Astrocyte (in vitro differentiated cells and primary cell): ENCODE measurements around the gene CDC25A. TPM values are rescaled to one million over a fixed set of nuclear protein-coding genes. Genes with fewer than 3 reads are reported as not detected.
A peak's percentile ranks its signal among the peaks of the same experiment; 100 is the strongest.

ENCODE experiments used
- DNase-seq: peaks from one replicate; pipeline ENCODE4 v3.0.0-alpha.2; 2010; ENCODE audit warnings: low read depth
- FAIRE-seq: peaks from 2 replicates; lab custom pipeline; 2011; peaks lifted over from hg19 to GRCh38; lab: Jason Lieb, UNC
- H2AFZ ChIP-seq: 2 replicates; pipeline ENCODE4 v1.6.0; 2012; ENCODE audit warnings: low read depth, low read length, inconsistent platforms
- H3K27ac ChIP-seq: 2 replicates; pipeline ENCODE4 v1.5.1; 2011; ENCODE audit warnings: low read depth, low read length, inconsistent platforms
- H3K27me3 ChIP-seq: 2 replicates; pipeline ENCODE4 v1.6.0; 2011; ENCODE audit warnings: low read length, inconsistent platforms; ENCODE audit not compliant: insufficient read depth
- H3K36me3 ChIP-seq: 2 replicates; pipeline ENCODE4 v1.5.1; 2011; ENCODE audit warnings: low read length, inconsistent platforms; ENCODE audit not compliant: insufficient read depth
- H3K4me1 ChIP-seq: 2 replicates; pipeline ENCODE4 v1.5.1; 2011; ENCODE audit warnings: low read length, inconsistent platforms; ENCODE audit not compliant: insufficient read depth
- H3K4me2 ChIP-seq: 2 replicates; pipeline ENCODE4 v1.6.0; 2012; ENCODE audit warnings: low read length, inconsistent platforms
- H3K4me3 ChIP-seq: 2 replicates; pipeline ENCODE4 v1.5.1; 2011; ENCODE audit warnings: low read depth, mild to moderate bottlenecking, low read length, inconsistent platforms; ENCODE audit not compliant: insufficient read depth
- H3K79me2 ChIP-seq: 2 replicates; pipeline ENCODE4 v1.6.0; 2012; ENCODE audit warnings: mild to moderate bottlenecking, low read length, inconsistent platforms; ENCODE audit not compliant: insufficient read depth
- H3K9ac ChIP-seq: 2 replicates; pipeline ENCODE4 v1.6.0; 2012; ENCODE audit warnings: mild to moderate bottlenecking, low read length, inconsistent platforms
- H3K9me3 ChIP-seq: 2 replicates; pipeline ENCODE4 v1.5.1; 2012; ENCODE audit warnings: low read depth, mild to moderate bottlenecking, low read length, inconsistent platforms; ENCODE audit not compliant: insufficient read depth
- H4K20me1 ChIP-seq: 2 replicates; pipeline ENCODE4 v1.6.0; 2012; ENCODE audit warnings: low read length, inconsistent platforms; ENCODE audit not compliant: insufficient read depth
- H3K27ac Mint-ChIP-seq: one replicate; pipeline ENCODE4 v1.8.0; 2021; ENCODE audit warnings: mild to moderate bottlenecking, mixed read lengths; ENCODE audit not compliant: unreplicated experiment
- H3K27me3 Mint-ChIP-seq: one replicate; pipeline ENCODE4 v1.8.0; 2021; ENCODE audit warnings: low read depth, mixed read lengths; ENCODE audit not compliant: unreplicated experiment
- H3K36me3 Mint-ChIP-seq: one replicate; pipeline ENCODE4 v1.8.0; 2021; ENCODE audit warnings: low read depth, mixed read lengths; ENCODE audit not compliant: unreplicated experiment
- H3K4me1 Mint-ChIP-seq: one replicate; pipeline ENCODE4 v1.8.0; 2021; ENCODE audit warnings: low read depth, mixed read lengths; ENCODE audit not compliant: unreplicated experiment
- H3K4me3 Mint-ChIP-seq: one replicate; pipeline ENCODE4 v1.8.0; 2021; ENCODE audit warnings: mild to moderate bottlenecking, moderate library complexity, mixed read lengths; ENCODE audit not compliant: unreplicated experiment
- H3K9me3 Mint-ChIP-seq: one replicate; pipeline ENCODE4 v1.8.0; 2021; ENCODE audit warnings: mild to moderate bottlenecking, mixed read lengths; ENCODE audit not compliant: unreplicated experiment
- EZH2 ChIP-seq: IDR thresholded peaks from 2 replicates; pipeline ENCODE4 v1.6.1; 2012; ENCODE audit warnings: mild to moderate bottlenecking, low read length, inconsistent platforms; ENCODE audit not compliant: insufficient read depth
- total RNA-seq: library from RNA; stranded (reverse); gene quantifications from 2 replicates; pipeline ENCODE4 v1.2.1, GENCODE V29; 2021
- TF ChIP-seq, protein P1 (sequence below): IDR thresholded peaks from 2 replicates; pipeline ENCODE4 v1.5.1; 2011; ENCODE audit warnings: low read depth, mild to moderate bottlenecking, inconsistent platforms, low read length, moderate library complexity; ENCODE audit not compliant: insufficient read depth

Gene CDC25A
- total RNA-seq, 1 donor from 2014 or later = 5.1 TPM

GRCh38 chr3:48156163-48156562 is 32.1 kb downstream of the CDC25A start:
- DNase-seq (no peak), FAIRE-seq (no peak)
- no peak overlapping the region for H2AFZ ChIP-seq
- peaks cover 15% of the 10 kb centered on the region for H3K36me3 ChIP-seq
- H3K9me3 ChIP-seq = no peaks in the 10 kb centered on the region
- H3K4me2 ChIP-seq = no peak overlapping the region
- no peaks in the 10 kb centered on the region for H3K27me3 ChIP-seq
- H3K9ac ChIP-seq = no peak overlapping the region
- TF ChIP-seq EZH2 = no peak
- TF ChIP-seq, protein P1, sequence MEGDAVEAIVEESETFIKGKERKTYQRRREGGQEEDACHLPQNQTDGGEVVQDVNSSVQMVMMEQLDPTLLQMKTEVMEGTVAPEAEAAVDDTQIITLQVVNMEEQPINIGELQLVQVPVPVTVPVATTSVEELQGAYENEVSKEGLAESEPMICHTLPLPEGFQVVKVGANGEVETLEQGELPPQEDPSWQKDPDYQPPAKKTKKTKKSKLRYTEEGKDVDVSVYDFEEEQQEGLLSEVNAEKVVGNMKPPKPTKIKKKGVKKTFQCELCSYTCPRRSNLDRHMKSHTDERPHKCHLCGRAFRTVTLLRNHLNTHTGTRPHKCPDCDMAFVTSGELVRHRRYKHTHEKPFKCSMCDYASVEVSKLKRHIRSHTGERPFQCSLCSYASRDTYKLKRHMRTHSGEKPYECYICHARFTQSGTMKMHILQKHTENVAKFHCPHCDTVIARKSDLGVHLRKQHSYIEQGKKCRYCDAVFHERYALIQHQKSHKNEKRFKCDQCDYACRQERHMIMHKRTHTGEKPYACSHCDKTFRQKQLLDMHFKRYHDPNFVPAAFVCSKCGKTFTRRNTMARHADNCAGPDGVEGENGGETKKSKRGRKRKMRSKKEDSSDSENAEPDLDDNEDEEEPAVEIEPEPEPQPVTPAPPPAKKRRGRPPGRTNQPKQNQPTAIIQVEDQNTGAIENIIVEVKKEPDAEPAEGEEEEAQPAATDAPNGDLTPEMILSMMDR = no peak
- Mint-ChIP-seq H3K27me3 (no peaks in the 10 kb centered on the region), H3K4me1 (peaks cover 6% of the 10 kb centered on the region), H3K36me3 (peaks cover 8% of the 10 kb centered on the region), H3K9me3 (no peaks in the 10 kb centered on the region), H3K27ac (no peak overlapping the region), H3K4me3 (no peak overlapping the region)
- H3K79me2 ChIP-seq = no peaks in the 10 kb centered on the region
- no peak overlapping the region for H3K4me3 ChIP-seq
- H3K4me1 ChIP-seq = peaks cover 15% of the 10 kb centered on the region
- H3K27ac ChIP-seq = no peak overlapping the region
- H4K20me1 ChIP-seq = peaks cover 2% of the 10 kb centered on the region

DNA sequence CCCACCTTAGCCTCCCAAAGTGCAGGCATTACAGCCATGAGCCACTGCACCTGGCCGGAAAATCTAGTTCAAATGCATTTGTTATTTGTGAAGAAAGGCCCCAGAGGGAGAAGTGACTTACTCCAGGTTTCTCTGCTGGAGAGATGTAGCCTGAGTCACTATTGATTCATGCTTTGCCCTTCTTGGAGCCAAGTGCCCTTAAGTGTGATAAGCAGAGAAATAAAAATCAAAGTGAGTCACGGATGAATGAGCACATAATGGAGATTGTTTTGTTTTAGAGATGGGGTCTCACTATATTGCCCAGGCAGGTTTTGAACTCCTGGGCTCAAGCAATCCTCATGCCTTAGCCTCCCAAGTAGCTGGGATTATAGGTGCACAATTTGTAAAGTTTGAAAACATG is 33.1 kb downstream of the CDC25A start:
- Histone ChIP-seq H3K9ac (no peak overlapping the region), H3K4me2 (peak overlapping the region; percentile 26), H3K36me3 (peaks cover 13% of the 10 kb centered on the region), H2AFZ (no peak overlapping the region), H3K4me1 (peaks cover 18% of the 10 kb centered on the region), H3K27ac (no peak overlapping the region), H3K79me2 (no peaks in the 10 kb centered on the region), H3K27me3 (no peaks in the 10 kb centered on the region), H4K20me1 (peaks cover 6% of the 10 kb centered on the region), H3K9me3 (no peaks in the 10 kb centered on the region), H3K4me3 (no peak overlapping the region)
- Mint-ChIP-seq H3K36me3 (peaks cover 6% of the 10 kb centered on the region), H3K4me1 (peaks cover 6% of the 10 kb centered on the region), H3K27me3 (no peaks in the 10 kb centered on the region), H3K9me3 (no peaks in the 10 kb centered on the region), H3K27ac (no peak overlapping the region), H3K4me3 (no peak overlapping the region)
- TF ChIP-seq, protein P1 = no peak
- TF ChIP-seq EZH2 = no peak
- DNase-seq (peak; percentile 79), FAIRE-seq (peak; percentile 9)

- no peaks in the 10 kb centered on the region for H3K27me3 ChIP-seq
- no peak overlapping the region for H3K27ac ChIP-seq
- H3K9ac ChIP-seq = no peak overlapping the region
- no peaks in the 10 kb centered on the region for H3K27me3 Mint-ChIP-seq
- no peaks in the 10 kb centered on the region for H3K9me3 Mint-ChIP-seq
- TF ChIP-seq EZH2 = no peak
- TF ChIP-seq, protein P1 = no peak
- peaks cover 6% of the 10 kb centered on the region for H4K20me1 ChIP-seq
- no peaks in the 10 kb centered on the region for H3K9me3 ChIP-seq
- H3K36me3 ChIP-seq = no peaks in the 10 kb centered on the region
- H2AFZ ChIP-seq = no peak overlapping the region
- no peaks in the 10 kb centered on the region for H3K36me3 Mint-ChIP-seq
- peak overlapping the region; percentile 58 for H3K4me3 Mint-ChIP-seq
- FAIRE-seq = no peak
- peaks cover 3% of the 10 kb centered on the region for H3K4me1 Mint-ChIP-seq
- H3K27ac Mint-ChIP-seq = peak overlapping the region; percentile 36
- no peak for DNase-seq
- peaks cover 12% of the 10 kb centered on the region for H3K4me1 ChIP-seq
- no peaks in the 10 kb centered on the region for H3K79me2 ChIP-seq
- H3K4me3 ChIP-seq = no peak overlapping the region
- no peak overlapping the region for H3K4me2 ChIP-seq
Measured at GRCh38 chr3:48151807-48152427, 36.3 kb downstream of the CDC25A start.
